MCF 10A (cell line): ENCODE data around the gene SEMA4D. TPM values are rescaled to one million over a fixed set of nuclear protein-coding genes. Genes with fewer than 3 reads are reported as not detected.
A peak's percentile ranks its signal among the peaks of the same experiment; 100 is the strongest.

Experiments
- BruUV-seq: library from RNA; stranded (reverse); fragments of 400-500 nt; replicated peaks from 2 replicates; lab custom pipeline; 2021; lab: Mats Ljungman, UMichigan
- CTCF ChIA-PET: fragments of 300-600 bp; sonication (Branson Sonifier 250); formaldehyde crosslinking; extraction: SDS; loops from one replicate; lab custom pipeline; 2021; ENCODE audit warnings: antibody characterized with exemption, inconsistent platforms; lab: Yijun Ruan, JAX
- POLR2A ChIA-PET: fragments of 300-600, 350-650 bp; sonication (Branson Sonifier 250); formaldehyde crosslinking; extraction: SDS; loops from one replicate; lab custom pipeline; 2020; ENCODE audit warnings: antibody characterized with exemption, inconsistent platforms; lab: Yijun Ruan, JAX
- DNase-seq: peaks from one replicate; pipeline ENCODE4 v3.0.0-alpha.2; 2018; ENCODE audit not compliant: unreplicated experiment
- H3K27ac Mint-ChIP-seq: one replicate; pipeline ENCODE4 v1.8.0; 2022; ENCODE audit warnings: mild to moderate bottlenecking, low read depth, mixed read lengths; ENCODE audit not compliant: unreplicated experiment
- H3K27me3 Mint-ChIP-seq: one replicate; pipeline ENCODE4 v1.8.0; 2022; ENCODE audit warnings: mixed read lengths; ENCODE audit not compliant: insufficient read depth, unreplicated experiment
- H3K36me3 Mint-ChIP-seq: one replicate; pipeline ENCODE4 v1.8.0; 2022; ENCODE audit warnings: mild to moderate bottlenecking, moderate library complexity, mixed read lengths; ENCODE audit not compliant: insufficient read depth, unreplicated experiment
- H3K4me1 Mint-ChIP-seq: one replicate; pipeline ENCODE4 v1.8.0; 2022; ENCODE audit warnings: mixed read lengths; ENCODE audit not compliant: insufficient read depth, unreplicated experiment
- H3K4me3 Mint-ChIP-seq: one replicate; pipeline ENCODE4 v1.8.0; 2022; ENCODE audit warnings: mild to moderate bottlenecking, moderate library complexity, mixed read lengths; ENCODE audit not compliant: unreplicated experiment
- H3K9me3 Mint-ChIP-seq: one replicate; pipeline ENCODE4 v1.8.0; 2022; ENCODE audit warnings: mixed read lengths; ENCODE audit not compliant: unreplicated experiment
- intact Hi-C: fragments of 100-400 bp; cut with micrococcal nuclease; formaldehyde crosslinking; loops from 2 replicates; pipeline ENCODE4 v1.14.1; 2022
- total RNA-seq: library from RNA; stranded (reverse); gene quantifications from 2 replicates; pipeline ENCODE4 v1.2.3, GENCODE V29; 2022
- TF ChIP-seq, protein P1 (sequence below): fragments of 200-600 bp; IDR thresholded peaks from one replicate; pipeline ENCODE4 v1.8.0; 2022; ENCODE audit warnings: antibody characterized with exemption, mild to moderate bottlenecking; ENCODE audit not compliant: unreplicated experiment

The SEMA4D gene
- total RNA-seq, 1 experiment from 2014 or later: 4.2 TPM

GRCh38 chr9:89410641-89411350 lies 87.1 kb downstream of the SEMA4D start:
- H3K36me3 Mint-ChIP-seq: no peaks in the 10 kb centered on the region
- H3K27me3 Mint-ChIP-seq: no peaks in the 10 kb centered on the region
- peaks cover 8% of the 10 kb centered on the region for H3K9me3 Mint-ChIP-seq
- BruUV-seq: no TSS peak
- peak; percentile 38 for DNase-seq
- ChIA-PET CTCF (interaction anchor here (0.7 to 1.4 kb wide), 6 partner anchors 9 to 170 kb away, joined by 3 to 15 read pairs (median 3); no protein-coding TSS in a partner anchor), POLR2A (interaction anchor here (1.3 kb wide), 1 partner anchor 11 kb away, joined by 3 read pairs; no protein-coding TSS in a partner anchor)
- H3K4me3 Mint-ChIP-seq: no peak overlapping the region
- intact Hi-C loops: loop anchor here (1.0 kb wide), 1 partner anchor 139 kb away; no protein-coding TSS in a partner anchor
- H3K4me1 Mint-ChIP-seq: peaks cover 5% of the 10 kb centered on the region
- TF ChIP-seq, protein P1, sequence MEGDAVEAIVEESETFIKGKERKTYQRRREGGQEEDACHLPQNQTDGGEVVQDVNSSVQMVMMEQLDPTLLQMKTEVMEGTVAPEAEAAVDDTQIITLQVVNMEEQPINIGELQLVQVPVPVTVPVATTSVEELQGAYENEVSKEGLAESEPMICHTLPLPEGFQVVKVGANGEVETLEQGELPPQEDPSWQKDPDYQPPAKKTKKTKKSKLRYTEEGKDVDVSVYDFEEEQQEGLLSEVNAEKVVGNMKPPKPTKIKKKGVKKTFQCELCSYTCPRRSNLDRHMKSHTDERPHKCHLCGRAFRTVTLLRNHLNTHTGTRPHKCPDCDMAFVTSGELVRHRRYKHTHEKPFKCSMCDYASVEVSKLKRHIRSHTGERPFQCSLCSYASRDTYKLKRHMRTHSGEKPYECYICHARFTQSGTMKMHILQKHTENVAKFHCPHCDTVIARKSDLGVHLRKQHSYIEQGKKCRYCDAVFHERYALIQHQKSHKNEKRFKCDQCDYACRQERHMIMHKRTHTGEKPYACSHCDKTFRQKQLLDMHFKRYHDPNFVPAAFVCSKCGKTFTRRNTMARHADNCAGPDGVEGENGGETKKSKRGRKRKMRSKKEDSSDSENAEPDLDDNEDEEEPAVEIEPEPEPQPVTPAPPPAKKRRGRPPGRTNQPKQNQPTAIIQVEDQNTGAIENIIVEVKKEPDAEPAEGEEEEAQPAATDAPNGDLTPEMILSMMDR: no peak
- H3K27ac Mint-ChIP-seq: no peak overlapping the region

DNA sequence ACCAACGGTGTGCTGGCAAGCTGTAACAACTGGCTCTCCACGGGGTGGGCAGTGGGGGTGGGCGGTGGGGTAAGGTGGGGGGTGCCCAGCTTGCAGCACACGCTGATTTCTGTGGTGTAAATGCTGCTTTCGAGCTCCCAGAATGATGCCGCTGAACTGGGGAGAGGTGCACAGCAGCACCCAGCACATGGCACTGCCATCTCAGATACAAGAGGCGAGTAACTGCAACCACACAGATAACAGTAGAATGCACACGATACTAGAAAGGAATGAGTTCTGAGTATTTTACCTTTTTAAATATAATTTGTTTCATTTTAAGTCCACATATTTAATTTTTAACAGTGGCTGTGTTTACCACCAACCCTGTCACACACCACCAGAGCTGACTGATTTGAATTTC lies 87.9 kb downstream of the SEMA4D start:
- no TSS peak for BruUV-seq
- no peak for DNase-seq
- Mint-ChIP-seq H3K27me3 (no peaks in the 10 kb centered on the region), H3K4me3 (no peak overlapping the region), H3K4me1 (peaks cover 5% of the 10 kb centered on the region), H3K27ac (no peak overlapping the region), H3K36me3 (no peaks in the 10 kb centered on the region), H3K9me3 (peaks cover 8% of the 10 kb centered on the region)
- ChIA-PET CTCF (interaction anchor here (0.7 to 1.4 kb wide), 7 partner anchors 8 to 171 kb away, joined by 3 to 15 read pairs (median 3); no protein-coding TSS in a partner anchor), POLR2A (interaction anchor here (1.3 kb wide), 1 partner anchor 12 kb away, joined by 3 read pairs; no protein-coding TSS in a partner anchor)
- intact Hi-C loops: loop anchor here (1.0 kb wide), 1 partner anchor 139 kb away; no protein-coding TSS in a partner anchor
- TF ChIP-seq, protein P1: no peak

- CTCF ChIA-PET: interaction anchor here (1.1 to 2.1 kb wide), 2 partner anchors 40 to 139 kb away, joined by 3 to 6 read pairs; no protein-coding TSS in a partner anchor
- intact Hi-C loops: no loop called here
- POLR2A ChIA-PET: no interaction called here
- no peak overlapping the region for H3K27ac Mint-ChIP-seq
- DNase-seq: no peak
- no peaks in the 10 kb centered on the region for H3K27me3 Mint-ChIP-seq
- peaks cover 5% of the 10 kb centered on the region for H3K4me1 Mint-ChIP-seq
- BruUV-seq: no TSS peak
- TF ChIP-seq, protein P1: no peak
- H3K4me3 Mint-ChIP-seq: no peak overlapping the region
- peaks cover 8% of the 10 kb centered on the region for H3K9me3 Mint-ChIP-seq
- no peaks in the 10 kb centered on the region for H3K36me3 Mint-ChIP-seq
Measured at GRCh38 chr9:89409466-89409865, 88.4 kb downstream of the SEMA4D start.

DNA sequence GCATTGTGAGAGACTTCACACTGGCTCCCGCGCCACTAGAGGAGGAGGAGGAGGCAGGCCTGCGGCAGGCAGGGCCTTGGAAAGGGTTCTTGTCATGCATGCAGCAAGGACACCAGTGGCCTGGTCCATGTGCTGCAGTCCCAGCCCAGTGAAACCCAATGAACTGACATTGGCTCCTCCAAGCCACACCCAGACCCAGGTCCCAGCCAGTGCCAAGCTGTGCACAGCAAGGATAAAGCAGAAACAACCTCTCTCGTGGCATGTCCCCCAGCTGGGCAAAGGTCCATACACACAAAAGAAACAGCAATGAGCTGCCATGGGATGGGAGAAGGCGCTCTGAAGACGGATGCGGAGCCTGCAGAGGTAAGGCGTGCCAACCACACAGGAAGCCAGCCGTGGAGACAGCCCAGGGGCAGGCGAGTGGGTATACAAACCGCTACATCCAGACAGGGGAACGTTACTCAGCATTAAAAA lies 89.2 kb downstream of the SEMA4D start:
- ChIA-PET POLR2A (no interaction called here), CTCF (interaction anchor here (2.1 kb wide), 1 partner anchor 140 kb away, joined by 6 read pairs; no protein-coding TSS in a partner anchor)
- Mint-ChIP-seq H3K4me3 (no peak overlapping the region), H3K36me3 (no peaks in the 10 kb centered on the region), H3K27ac (no peak overlapping the region), H3K27me3 (no peaks in the 10 kb centered on the region), H3K9me3 (peaks cover 8% of the 10 kb centered on the region), H3K4me1 (peaks cover 5% of the 10 kb centered on the region)
- BruUV-seq: no TSS peak
- intact Hi-C loops: no loop called here
- no peak for DNase-seq
- TF ChIP-seq, protein P1: no peak
